HG03064 (cell line): ENCODE results near the gene MTUS2.

ENCODE experiments used
- ATAC-seq: cut with Tn5 transposase; IDR thresholded peaks from one replicate; pipeline ENCODE4 v1.9.1; 2021; ENCODE audit warnings: low read depth; ENCODE audit not compliant: unreplicated experiment

The MTUS2 gene

GRCh38 chr13:28820099-28821051 lies at the start of gene MTUS2:
MTUS2 (plus strand) TSS chr13:28820339.
- ATAC-seq = no peak

- ATAC-seq = no peak
Observed at GRCh38 chr13:28778308-28779215, 41.6 kb upstream of the MTUS2 start.

GRCh38 chr13:28792992-28793391 lies 27.1 kb upstream of the MTUS2 start:
- no peak for ATAC-seq

- ATAC-seq = no peak
Observed at GRCh38 chr13:28794396-28794795, 25.7 kb upstream of the MTUS2 start.

GRCh38 chr13:28796938-28797257 lies 23.2 kb upstream of the MTUS2 start:
- no peak for ATAC-seq

GRCh38 chr13:28805193-28805819 lies 14.8 kb upstream of the MTUS2 start:
- no peak for ATAC-seq

- no peak for ATAC-seq
Observed at GRCh38 chr13:28817204-28817603, 2.9 kb upstream of the MTUS2 start.

- no peak for ATAC-seq
Observed at GRCh38 chr13:28819046-28819730, 951 bp upstream of the MTUS2 start.

- no peak for ATAC-seq
Observed at GRCh38 chr13:28819735-28820098, 422 bp upstream of the MTUS2 start.

GRCh38 chr13:28822151-28822550 lies 2.0 kb downstream of the MTUS2 start:
- no peak for ATAC-seq

- no peak for ATAC-seq
Observed at GRCh38 chr13:28822801-28823200, 2.7 kb downstream of the MTUS2 start.

GRCh38 chr13:28825379-28825778 lies 5.2 kb downstream of the MTUS2 start:
- no peak for ATAC-seq

GRCh38 chr13:28826368-28826767 lies 6.2 kb downstream of the MTUS2 start:
- no peak for ATAC-seq

- no peak for ATAC-seq
Observed at GRCh38 chr13:28830580-28830979, 10.4 kb downstream of the MTUS2 start.

GRCh38 chr13:28831117-28831516 lies 11.0 kb downstream of the MTUS2 start:
- no peak for ATAC-seq

GRCh38 chr13:28837111-28837510 lies 17.0 kb downstream of the MTUS2 start:
- ATAC-seq = no peak

- no peak for ATAC-seq
Observed at GRCh38 chr13:28843639-28844038, 23.5 kb downstream of the MTUS2 start.

- ATAC-seq = no peak
Observed at GRCh38 chr13:28849441-28849840, 29.3 kb downstream of the MTUS2 start.

GRCh38 chr13:28850226-28850625 lies 30.1 kb downstream of the MTUS2 start:
- no peak for ATAC-seq

- ATAC-seq = no peak
Observed at GRCh38 chr13:28851422-28851821, 31.3 kb downstream of the MTUS2 start.
